A549 (cell line): Measurements from ENCODE around the gene CCDC78. TPM values are rescaled to one million over a fixed set of nuclear protein-coding genes. Genes with fewer than 3 reads are reported as not detected.

ENCODE experiments used
- ATAC-seq, 2 experiments: fragments of 200-7000 bp in 1 of 2; fragments of >200 bp in 1 of 2; cut with Nextera tagmentation in 1 of 2; cut with Tn5 transposase in 1 of 2; 3 replicates each; pipeline versions ENCODE4 v1.8.0 to v1.9.1; 2018 to 2020; ENCODE audit warnings: mild to moderate bottlenecking in 1 of 2, moderate library complexity in 1 of 2
- CTCF ChIA-PET: fragments of 300-600 bp; sonication (Branson Sonifier 250); formaldehyde crosslinking; extraction: SDS; loops from one replicate; lab custom pipeline; 2021; ENCODE audit warnings: antibody characterized with exemption, inconsistent platforms; lab: Yijun Ruan, JAX
- POLR2A ChIA-PET: fragments of 350-600 bp; formaldehyde crosslinking; extraction: SDS; loops from one replicate; lab custom pipeline; 2021; ENCODE audit warnings: antibody characterized with exemption, inconsistent platforms; lab: Yijun Ruan, JAX
- DNase-seq, 2 experiments: peaks; one replicate each; pipeline versions ENCODE4 v3.0.0 to v3.0.0-alpha.2; 2011 to 2016; ENCODE audit warnings: low read depth in 1 of 2, low spot score in 1 of 2
- FAIRE-seq: peaks from 2 replicates; lab custom pipeline; 2011; peaks lifted over from hg19 to GRCh38; lab: Jason Lieb, UNC
- H3K27ac ChIP-seq, 2 experiments: fragments of >200 bp; sonication (Bioruptor Twin); formaldehyde crosslinking; 3 replicates each; pipeline ENCODE4 v1.5.1; 2016 to 2017
- H3K4me1 ChIP-seq: fragments of >200 bp; sonication (Bioruptor Twin); formaldehyde crosslinking; 3 replicates; pipeline ENCODE4 v1.6.1; 2016
- H3K4me2 ChIP-seq: fragments of >200 bp; sonication (Bioruptor Twin); formaldehyde crosslinking; 3 replicates; pipeline ENCODE4 v1.6.1; 2016
- H3K4me3 ChIP-seq: fragments of >200 bp; sonication (Bioruptor Twin); formaldehyde crosslinking; 3 replicates; pipeline ENCODE4 v1.5.1; 2016
- H3K9me3 ChIP-seq: fragments of >200 bp; sonication (Bioruptor Twin); formaldehyde crosslinking; 3 replicates; pipeline ENCODE4 v1.6.1; 2016
- CBX2 ChIP-seq: fragments of 200-600 bp; sonication (generic); IDR thresholded peaks from 2 replicates; pipeline ENCODE4 v1.6.1; 2016; ENCODE audit warnings: low read depth, mild to moderate bottlenecking, borderline replicate concordance
- EHF ChIP-seq: fragments of 250-450 bp; sonication (Bioruptor Pico); IDR thresholded peaks from 2 replicates; pipeline ENCODE4 v1.5.0; 2020; ENCODE audit warnings: mild to moderate bottlenecking
- EP300 ChIP-seq, 2 experiments: fragments of >200 bp; sonication (Bioruptor Twin); formaldehyde crosslinking; IDR thresholded peaks; 2 replicates in 1 of 2; 3 replicates in 1 of 2; pipeline ENCODE4 v1.6.1; 2016 to 2017
- ESRRA ChIP-seq: fragments of 150-350 bp; IDR thresholded peaks from 2 replicates; pipeline ENCODE4 v1.6.1; 2014; ENCODE audit warnings: mild to moderate bottlenecking, low read length, borderline replicate concordance
- FOSB ChIP-seq: fragments of 250-450 bp; sonication (Bioruptor Pico); IDR thresholded peaks from 2 replicates; pipeline ENCODE4 v1.5.0; 2020; ENCODE audit warnings: mild to moderate bottlenecking, moderate library complexity
- FOSL2 ChIP-seq, 2 experiments: fragments of 450-650 bp in 1 of 2; fragments of >200 bp in 1 of 2; sonication (Bioruptor Twin) in 1 of 2; formaldehyde crosslinking; IDR thresholded peaks; 2 replicates each; pipeline versions ENCODE4 v1.5.0 to v1.6.1; 2016 to 2020; ENCODE audit warnings: mild to moderate bottlenecking in 1 of 2, moderate library complexity in 1 of 2
- FOXS1 ChIP-seq: fragments of 250-450 bp; sonication (Bioruptor Pico); IDR thresholded peaks from 2 replicates; pipeline ENCODE4 v1.5.0; 2020; ENCODE audit warnings: mild to moderate bottlenecking, moderate library complexity
- HOXB13 ChIP-seq: fragments of 250-450 bp; sonication (Bioruptor Pico); IDR thresholded peaks from 2 replicates; pipeline ENCODE4 v1.5.0; 2020; ENCODE audit warnings: low read depth, mild to moderate bottlenecking, moderate library complexity
- HOXB5 ChIP-seq: fragments of 250-450 bp; sonication (Bioruptor Pico); IDR thresholded peaks from 2 replicates; pipeline ENCODE4 v1.5.0; 2020; ENCODE audit warnings: mild to moderate bottlenecking, moderate library complexity
- JUNB ChIP-seq: fragments of >200 bp; sonication (Bioruptor Twin); formaldehyde crosslinking; IDR thresholded peaks from 2 replicates; pipeline ENCODE4 v1.6.1; 2016
- NR3C1 ChIP-seq: fragments of >200 bp; sonication (Bioruptor Twin); formaldehyde crosslinking; IDR thresholded peaks from 3 replicates; pipeline ENCODE4 v1.6.1; 2017
- POLR2A ChIP-seq: IDR thresholded peaks from 2 replicates; pipeline ENCODE4 v1.6.1; 2012; ENCODE audit warnings: mild to moderate bottlenecking, low read length
- POLR2AphosphoS2 ChIP-seq: conservative IDR thresholded peaks from 2 replicates; pipeline ENCODE4 v1.6.1; 2012; ENCODE audit warnings: low read length, improper control_type of control experiment, inconsistent platforms
- RAD21 ChIP-seq, 2 experiments: fragments of >200 bp in 1 of 2; sonication (Bioruptor Twin) in 1 of 2; formaldehyde crosslinking in 1 of 2; IDR thresholded peaks in 1 of 2; conservative IDR thresholded peaks in 1 of 2; 2 replicates in 1 of 2; 3 replicates in 1 of 2; pipeline ENCODE4 v1.6.1; 2012 to 2018; ENCODE audit warnings: inconsistent platforms in 1 of 2
- RARB ChIP-seq: fragments of 250-450 bp; sonication (Bioruptor Pico); IDR thresholded peaks from 2 replicates; pipeline ENCODE4 v1.8.0; 2021; ENCODE audit warnings: mild to moderate bottlenecking, moderate library complexity
- RFX5 ChIP-seq: fragments of 450-650 bp; IDR thresholded peaks from 2 replicates; pipeline ENCODE4 v1.7.1; 2014; ENCODE audit warnings: antibody characterized with exemption, mild to moderate bottlenecking, moderate library complexity
- TFCP2L1 ChIP-seq: fragments of 250-450 bp; sonication (Bioruptor Pico); IDR thresholded peaks from 2 replicates; pipeline ENCODE4 v1.5.0; 2021; ENCODE audit warnings: mild to moderate bottlenecking
- ZC3H11A ChIP-seq: fragments of 450-650 bp; IDR thresholded peaks from 2 replicates; pipeline ENCODE4 v1.6.1; 2014; ENCODE audit warnings: antibody characterized with exemption, mild to moderate bottlenecking
- ZNF302 ChIP-seq: fragments of 250-450 bp; sonication (Bioruptor Pico); IDR thresholded peaks from 2 replicates; pipeline ENCODE4 v1.9.0; 2021; ENCODE audit warnings: inconsistent platforms, mild to moderate bottlenecking, moderate library complexity
- WGBS: methylation state at CpG from one replicate; pipeline ENCODE4 v1.1.6; 2017; ENCODE audit errors: missing lambda C conversion rate; 5-methylcytosine and 5-hydroxymethylcytosine counted together
- polyA plus RNA-seq, 4 experiments: library from polyadenylated mRNA; depleted of rRNA in 3 of 4; stranded (reverse); fragments of >200 nt; fragmentation: RNase III in 1 of 4; extraction: RNeasy Plus Mini Kit Qiagen cat#74134 plus additional on column Dnase treatment in 1 of 4; gene quantifications; 2 replicates in 3 of 4; 3 replicates in 1 of 4; pipeline ENCODE4 v1.2.3, GENCODE V29; 2011 to 2017
- TF ChIP-seq, protein P1 (sequence below): fragments of >200 bp; sonication (Bioruptor Twin); formaldehyde crosslinking; IDR thresholded peaks from 3 replicates; pipeline ENCODE4 v1.6.1; 2016
- TF ChIP-seq, protein P2 (sequence below): fragments of 250-450 bp; sonication (Bioruptor Pico); IDR thresholded peaks from 2 replicates; pipeline ENCODE4 v1.5.0; 2020; ENCODE audit warnings: low read depth, mild to moderate bottlenecking, moderate library complexity
- TF ChIP-seq, protein P3 (sequence below): fragments of 150-350 bp; IDR thresholded peaks from 2 replicates; pipeline ENCODE4 v1.6.1; 2014; ENCODE audit warnings: low read depth, mild to moderate bottlenecking, low read length
- TF ChIP-seq, protein P4 (sequence below): IDR thresholded peaks from 2 replicates; pipeline ENCODE4 v1.6.1; 2012

Gene CCDC78
- polyA plus RNA-seq, 2 of the 4 experiments (the other 2 are of a cell fraction), result 1.1 to 4.7 TPM

DNA sequence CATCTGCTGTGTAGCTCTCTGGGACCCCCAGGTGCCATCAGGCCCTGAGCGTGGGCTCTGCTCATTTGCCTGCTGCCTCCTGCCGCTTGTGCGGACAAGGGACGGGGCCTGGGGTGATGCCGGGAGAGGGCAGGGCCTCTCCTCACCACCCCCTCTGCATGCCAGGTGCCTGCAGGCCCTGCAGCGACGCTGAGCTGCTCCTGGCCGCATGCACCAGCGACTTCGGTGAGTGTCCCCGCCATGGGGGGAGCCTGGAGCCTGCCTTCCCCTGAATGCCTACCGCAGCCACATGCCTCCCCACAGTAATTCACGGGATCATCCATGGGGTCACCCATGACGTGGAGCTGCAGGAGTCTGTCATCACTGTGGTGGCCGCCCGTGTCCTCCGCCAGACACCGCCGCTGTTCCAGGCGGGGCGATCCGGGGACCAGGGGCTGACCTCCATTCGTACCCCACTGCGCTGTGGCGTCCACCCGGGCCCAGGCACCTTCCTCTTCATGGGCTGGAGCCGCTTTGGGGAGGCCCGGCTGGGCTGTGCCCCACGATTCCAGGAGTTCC lies 9.4 kb downstream of the CCDC78 start:
- Histone ChIP-seq H3K9me3 (no peaks in the 10 kb centered on the region), H3K4me1 (peaks cover 71% of the 10 kb centered on the region), H3K4me3 (peak overlapping the region; percentile 64), H3K4me2 (peak overlapping the region; percentile 94), H3K27ac (peak overlapping the region; percentile 80 to 99; a peak in 5 of 6 replicates)
- ATAC-seq (no peak), DNase-seq (no peak), FAIRE-seq (no peak)
- no peak for TF ChIP-seq EHF (CRISPR knock-in tag)
- WGBS, result 94% methylated on average over 6 of the region's 29 CpGs
- ChIA-PET CTCF (interaction anchor here (1.3 to 25.1 kb wide), 7 partner anchors 10 to 69 kb away, joined by 5 to 656 read pairs (median 11); partner anchors contain the start of genes ANTKMT, CCDC78, CHTF18 and CIAO3), POLR2A (interaction anchor here (2.4 kb wide), 2 partner anchors 8 to 11 kb away, joined by 12 to 23 read pairs; partner anchors contain the start of gene CCDC78)

DNA sequence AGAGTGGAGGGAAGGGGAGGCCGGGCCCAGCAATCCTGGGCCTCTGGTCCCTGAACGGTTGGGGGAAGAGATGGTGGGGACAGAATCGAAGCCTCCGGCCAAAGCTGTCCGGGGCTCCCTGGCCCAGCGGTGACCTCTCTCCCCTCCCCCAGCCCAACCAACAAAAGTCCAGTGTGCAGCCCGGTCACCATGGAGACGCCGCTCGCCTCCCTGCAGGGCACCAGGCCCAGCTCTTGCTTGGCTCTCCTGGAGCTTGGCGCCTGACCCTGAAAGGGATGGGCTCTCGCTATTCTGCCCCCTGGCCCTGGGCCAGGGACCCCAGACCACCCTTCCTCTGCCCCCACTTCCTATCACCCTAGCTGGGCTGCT lies 10.1 kb downstream of the CCDC78 start:
- Histone ChIP-seq H3K4me2 (peak overlapping the region; percentile 94), H3K27ac (peak overlapping the region; percentile 80 to 99), H3K4me1 (peaks cover 74% of the 10 kb centered on the region), H3K4me3 (peak overlapping the region; percentile 64), H3K9me3 (no peaks in the 10 kb centered on the region)
- TF ChIP-seq HOXB13 (CRISPR knock-in tag), result no peak
- TF ChIP-seq JUNB, result no peak
- no peak for TF ChIP-seq FOSB (CRISPR knock-in tag)
- no peak for TF ChIP-seq EP300 (IDR thresholded peaks at IDR 0.05)
- TF ChIP-seq FOSL2 (IDR thresholded peaks at IDR 0.05), result no peak
- no peak for TF ChIP-seq FOSL2 (CRISPR knock-in tag; IDR thresholded peaks at IDR 0.05)
- TF ChIP-seq RAD21 (conservative IDR thresholded peaks at IDR 0.05 in 1 of 2, IDR thresholded peaks at IDR 0.05 in 1 of 2), result no peak
- no peak for TF ChIP-seq CBX2
- TF ChIP-seq, protein P1, sequence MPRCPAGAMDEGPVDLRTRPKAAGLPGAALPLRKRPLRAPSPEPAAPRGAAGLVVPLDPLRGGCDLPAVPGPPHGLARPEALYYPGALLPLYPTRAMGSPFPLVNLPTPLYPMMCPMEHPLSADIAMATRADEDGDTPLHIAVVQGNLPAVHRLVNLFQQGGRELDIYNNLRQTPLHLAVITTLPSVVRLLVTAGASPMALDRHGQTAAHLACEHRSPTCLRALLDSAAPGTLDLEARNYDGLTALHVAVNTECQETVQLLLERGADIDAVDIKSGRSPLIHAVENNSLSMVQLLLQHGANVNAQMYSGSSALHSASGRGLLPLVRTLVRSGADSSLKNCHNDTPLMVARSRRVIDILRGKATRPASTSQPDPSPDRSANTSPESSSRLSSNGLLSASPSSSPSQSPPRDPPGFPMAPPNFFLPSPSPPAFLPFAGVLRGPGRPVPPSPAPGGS, result peak; percentile 24; the same call in 1 of the 3 replicates
- peak; percentile 74; the same call in 1 of the 2 replicates for TF ChIP-seq RARB (CRISPR knock-in tag)
- TF ChIP-seq EHF (CRISPR knock-in tag), result no peak
- no peak for TF ChIP-seq ZC3H11A
- no peak for TF ChIP-seq HOXB5 (CRISPR knock-in tag)
- TF ChIP-seq, protein P2, sequence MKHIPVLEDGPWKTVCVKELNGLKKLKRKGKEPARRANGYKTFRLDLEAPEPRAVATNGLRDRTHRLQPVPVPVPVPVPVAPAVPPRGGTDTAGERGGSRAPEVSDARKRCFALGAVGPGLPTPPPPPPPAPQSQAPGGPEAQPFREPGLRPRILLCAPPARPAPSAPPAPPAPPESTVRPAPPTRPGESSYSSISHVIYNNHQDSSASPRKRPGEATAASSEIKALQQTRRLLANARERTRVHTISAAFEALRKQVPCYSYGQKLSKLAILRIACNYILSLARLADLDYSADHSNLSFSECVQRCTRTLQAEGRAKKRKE (CRISPR knock-in tag), result no peak
- no peak for TF ChIP-seq NR3C1
- no peak; the same call in 1 of the 2 replicates for TF ChIP-seq POLR2A
- no peak for TF ChIP-seq FOXS1 (CRISPR knock-in tag)
- TF ChIP-seq POLR2AphosphoS2, result no peak
- TF ChIP-seq ZNF302 (CRISPR knock-in tag), result no peak
- WGBS, result 2% methylated on average over 12 of the region's 12 CpGs
- DNase-seq (peak in 1 of 2 experiments; percentile 77), ATAC-seq (no peak), FAIRE-seq (no peak)
- POLR2A ChIA-PET, result interaction anchor here (0.6 to 2.4 kb wide), 4 partner anchors 8 to 365 kb away, joined by 5 to 23 read pairs (median 9); partner anchors contain the start of genes CCDC78, CHTF18 and RPUSD1
- CTCF ChIA-PET, result interaction anchor here (0.7 to 25.1 kb wide), 13 partner anchors 9 to 342 kb away, joined by 3 to 656 read pairs (median 5); partner anchors contain the start of genes ANTKMT, CCDC78, CHTF18 and CIAO3

DNA sequence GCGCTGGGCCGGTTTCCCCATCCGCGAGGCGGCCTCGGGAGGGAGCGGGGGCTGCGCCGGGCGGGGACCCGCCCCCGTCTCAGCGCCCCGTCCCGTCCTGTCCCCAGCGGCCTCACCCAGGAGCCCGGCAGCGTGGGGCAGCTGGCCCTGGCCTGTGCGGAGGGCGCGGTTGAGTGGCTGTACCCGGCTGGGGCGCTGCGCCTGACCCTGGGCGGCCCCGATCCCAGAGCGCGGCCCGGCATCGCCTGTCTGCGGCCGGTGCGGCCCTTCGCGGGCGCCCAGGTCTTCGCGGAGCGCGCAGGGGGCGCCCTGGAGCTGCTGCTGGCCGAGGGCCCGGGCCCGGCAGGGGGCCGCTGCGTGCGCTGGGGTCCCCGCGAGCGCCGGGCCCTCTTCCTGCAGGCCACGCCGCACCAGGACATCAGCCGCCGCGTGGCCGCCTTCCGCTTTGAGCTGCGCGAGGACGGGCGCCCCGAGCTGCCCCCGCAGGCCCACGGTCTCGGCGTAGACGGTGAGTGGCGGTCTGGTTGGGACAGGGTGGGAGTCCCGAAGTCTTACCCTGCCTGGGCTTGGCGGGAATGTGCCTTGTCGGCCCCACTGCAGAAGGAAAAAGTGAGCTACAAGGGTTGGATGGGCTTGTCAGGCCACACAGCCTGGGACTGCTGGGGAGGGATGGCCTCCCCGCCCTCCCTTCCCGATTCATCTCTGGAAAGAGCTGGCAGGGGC lies 10.6 kb downstream of the CCDC78 start:
- FAIRE-seq (no peak), ATAC-seq (peak in 1 of 2 experiments; percentile 23; a peak in 4 of 6 replicates), DNase-seq (peak in 1 of 2 experiments; percentile 61)
- Histone ChIP-seq H3K27ac (peak overlapping the region; percentile 80 to 99), H3K4me1 (peaks cover 79% of the 10 kb centered on the region), H3K4me2 (peak overlapping the region; percentile 94), H3K4me3 (peak overlapping the region; percentile 64), H3K9me3 (no peaks in the 10 kb centered on the region)
- POLR2A ChIA-PET, result interaction anchor here (0.6 to 2.4 kb wide), 5 partner anchors 9 to 365 kb away, joined by 3 to 23 read pairs (median 6); partner anchors contain the start of genes CCDC78, CHTF18 and RPUSD1
- 0% methylated on average over 3 of the region's 74 CpGs for WGBS
- CTCF ChIA-PET, result interaction anchor here (0.7 to 25.1 kb wide), 17 partner anchors 8 to 434 kb away, joined by 3 to 656 read pairs (median 5); partner anchors contain the start of genes ANTKMT, CCDC78, CHTF18 and CIAO3
- TF ChIP-seq RFX5, result no peak
- no peak for TF ChIP-seq RARB (CRISPR knock-in tag)
- TF ChIP-seq, protein P3, sequence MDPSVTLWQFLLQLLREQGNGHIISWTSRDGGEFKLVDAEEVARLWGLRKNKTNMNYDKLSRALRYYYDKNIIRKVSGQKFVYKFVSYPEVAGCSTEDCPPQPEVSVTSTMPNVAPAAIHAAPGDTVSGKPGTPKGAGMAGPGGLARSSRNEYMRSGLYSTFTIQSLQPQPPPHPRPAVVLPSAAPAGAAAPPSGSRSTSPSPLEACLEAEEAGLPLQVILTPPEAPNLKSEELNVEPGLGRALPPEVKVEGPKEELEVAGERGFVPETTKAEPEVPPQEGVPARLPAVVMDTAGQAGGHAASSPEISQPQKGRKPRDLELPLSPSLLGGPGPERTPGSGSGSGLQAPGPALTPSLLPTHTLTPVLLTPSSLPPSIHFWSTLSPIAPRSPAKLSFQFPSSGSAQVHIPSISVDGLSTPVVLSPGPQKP, result no peak
- no peak for TF ChIP-seq ESRRA
- TF ChIP-seq TFCP2L1, result no peak
- TF ChIP-seq, protein P4, sequence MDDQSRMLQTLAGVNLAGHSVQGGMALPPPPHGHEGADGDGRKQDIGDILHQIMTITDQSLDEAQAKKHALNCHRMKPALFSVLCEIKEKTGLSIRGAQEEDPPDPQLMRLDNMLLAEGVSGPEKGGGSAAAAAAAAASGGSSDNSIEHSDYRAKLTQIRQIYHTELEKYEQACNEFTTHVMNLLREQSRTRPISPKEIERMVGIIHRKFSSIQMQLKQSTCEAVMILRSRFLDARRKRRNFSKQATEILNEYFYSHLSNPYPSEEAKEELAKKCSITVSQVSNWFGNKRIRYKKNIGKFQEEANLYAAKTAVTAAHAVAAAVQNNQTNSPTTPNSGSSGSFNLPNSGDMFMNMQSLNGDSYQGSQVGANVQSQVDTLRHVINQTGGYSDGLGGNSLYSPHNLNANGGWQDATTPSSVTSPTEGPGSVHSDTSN, result peak; percentile 29; the same call in 1 of the 2 replicates
- TF ChIP-seq, protein P1, result no peak
